Astrocyte (in vitro differentiated cells and primary cell): ENCODE results near the gene DDX31. TPM values are rescaled to one million over a fixed set of nuclear protein-coding genes. Genes with fewer than 3 reads are reported as not detected.
"Not testable (repeated sequence)": the region's sequence is repeated elsewhere in the genome, so short reads cannot be mapped to it uniquely, and the experiment has no call there.

Experiments used
- DNase-seq: peaks from one replicate; pipeline ENCODE4 v3.0.0-alpha.2; 2010; ENCODE audit warnings: low read depth
- FAIRE-seq: peaks from 2 replicates; lab custom pipeline; 2011; peaks lifted over from hg19 to GRCh38; lab: Jason Lieb, UNC
- H2AFZ ChIP-seq: 2 replicates; pipeline ENCODE4 v1.6.0; 2012; ENCODE audit warnings: low read depth, low read length, inconsistent platforms
- H3K27ac ChIP-seq: 2 replicates; pipeline ENCODE4 v1.5.1; 2011; ENCODE audit warnings: low read depth, low read length, inconsistent platforms
- H3K27me3 ChIP-seq: 2 replicates; pipeline ENCODE4 v1.6.0; 2011; ENCODE audit warnings: low read length, inconsistent platforms; ENCODE audit not compliant: insufficient read depth
- H3K36me3 ChIP-seq: 2 replicates; pipeline ENCODE4 v1.5.1; 2011; ENCODE audit warnings: low read length, inconsistent platforms; ENCODE audit not compliant: insufficient read depth
- H3K4me1 ChIP-seq: 2 replicates; pipeline ENCODE4 v1.5.1; 2011; ENCODE audit warnings: low read length, inconsistent platforms; ENCODE audit not compliant: insufficient read depth
- H3K4me2 ChIP-seq: 2 replicates; pipeline ENCODE4 v1.6.0; 2012; ENCODE audit warnings: low read length, inconsistent platforms
- H3K4me3 ChIP-seq: 2 replicates; pipeline ENCODE4 v1.5.1; 2011; ENCODE audit warnings: low read depth, mild to moderate bottlenecking, low read length, inconsistent platforms; ENCODE audit not compliant: insufficient read depth
- H3K79me2 ChIP-seq: 2 replicates; pipeline ENCODE4 v1.6.0; 2012; ENCODE audit warnings: mild to moderate bottlenecking, low read length, inconsistent platforms; ENCODE audit not compliant: insufficient read depth
- H3K9ac ChIP-seq: 2 replicates; pipeline ENCODE4 v1.6.0; 2012; ENCODE audit warnings: mild to moderate bottlenecking, low read length, inconsistent platforms
- H3K9me3 ChIP-seq: 2 replicates; pipeline ENCODE4 v1.5.1; 2012; ENCODE audit warnings: low read depth, mild to moderate bottlenecking, low read length, inconsistent platforms; ENCODE audit not compliant: insufficient read depth
- H4K20me1 ChIP-seq: 2 replicates; pipeline ENCODE4 v1.6.0; 2012; ENCODE audit warnings: low read length, inconsistent platforms; ENCODE audit not compliant: insufficient read depth
- H3K27ac Mint-ChIP-seq: one replicate; pipeline ENCODE4 v1.8.0; 2021; ENCODE audit warnings: mild to moderate bottlenecking, mixed read lengths; ENCODE audit not compliant: unreplicated experiment
- H3K27me3 Mint-ChIP-seq: one replicate; pipeline ENCODE4 v1.8.0; 2021; ENCODE audit warnings: low read depth, mixed read lengths; ENCODE audit not compliant: unreplicated experiment
- H3K36me3 Mint-ChIP-seq: one replicate; pipeline ENCODE4 v1.8.0; 2021; ENCODE audit warnings: low read depth, mixed read lengths; ENCODE audit not compliant: unreplicated experiment
- H3K4me1 Mint-ChIP-seq: one replicate; pipeline ENCODE4 v1.8.0; 2021; ENCODE audit warnings: low read depth, mixed read lengths; ENCODE audit not compliant: unreplicated experiment
- H3K4me3 Mint-ChIP-seq: one replicate; pipeline ENCODE4 v1.8.0; 2021; ENCODE audit warnings: mild to moderate bottlenecking, moderate library complexity, mixed read lengths; ENCODE audit not compliant: unreplicated experiment
- H3K9me3 Mint-ChIP-seq: one replicate; pipeline ENCODE4 v1.8.0; 2021; ENCODE audit warnings: mild to moderate bottlenecking, mixed read lengths; ENCODE audit not compliant: unreplicated experiment
- CTCF ChIP-seq: IDR thresholded peaks from 2 replicates; pipeline ENCODE4 v1.5.1; 2011; ENCODE audit warnings: low read depth, mild to moderate bottlenecking, inconsistent platforms, low read length, moderate library complexity; ENCODE audit not compliant: insufficient read depth
- EZH2 ChIP-seq: IDR thresholded peaks from 2 replicates; pipeline ENCODE4 v1.6.1; 2012; ENCODE audit warnings: mild to moderate bottlenecking, low read length, inconsistent platforms; ENCODE audit not compliant: insufficient read depth
- total RNA-seq: library from RNA; stranded (reverse); gene quantifications from 2 replicates; pipeline ENCODE4 v1.2.1, GENCODE V29; 2021

The DDX31 gene
- total RNA-seq, 1 donor from 2014 or later, result 20.5 TPM

DNA sequence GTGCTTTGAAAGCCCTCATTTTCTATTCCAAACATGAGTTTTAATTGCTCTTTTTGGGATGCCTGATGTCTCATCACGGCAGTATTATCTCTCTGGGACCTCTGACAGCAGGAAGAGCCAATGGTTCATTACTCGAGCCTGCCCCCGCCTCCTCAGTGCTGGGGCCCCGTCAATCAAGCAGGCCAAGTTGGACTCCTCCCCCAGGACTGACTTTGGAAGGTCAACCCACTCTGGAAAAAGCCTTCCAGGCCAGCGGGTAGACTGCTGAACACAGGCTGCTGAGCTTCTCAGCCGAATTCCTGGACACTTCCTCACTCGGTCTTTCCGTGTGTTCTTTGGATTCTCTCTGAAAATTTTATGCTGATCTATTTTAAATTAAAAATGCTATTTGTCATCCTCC is 96.9 kb downstream of the DDX31 start:
- Mint-ChIP-seq H3K27me3 (peaks cover 63% of the 10 kb centered on the region), H3K36me3 (peaks cover 1% of the 10 kb centered on the region), H3K4me1 (peaks cover 4% of the 10 kb centered on the region), H3K4me3 (no peak overlapping the region), H3K27ac (no peak overlapping the region), H3K9me3 (no peaks in the 10 kb centered on the region)
- Histone ChIP-seq H3K4me3 (no peak overlapping the region), H3K9me3 (no peaks in the 10 kb centered on the region), H3K9ac (no peak overlapping the region), H2AFZ (no peak overlapping the region), H3K79me2 (no peaks in the 10 kb centered on the region), H4K20me1 (peaks cover 10% of the 10 kb centered on the region), H3K4me1 (no peaks in the 10 kb centered on the region), H3K27me3 (peaks cover 24% of the 10 kb centered on the region), H3K4me2 (no peak overlapping the region), H3K36me3 (no peaks in the 10 kb centered on the region), H3K27ac (no peak overlapping the region)
- TF ChIP-seq CTCF, result no peak
- no peak for TF ChIP-seq EZH2
- DNase-seq (no peak), FAIRE-seq (no peak)

GRCh38 chr9:132571806-132572600 is 97.8 kb downstream of the DDX31 start:
- Mint-ChIP-seq H3K27ac (no peak overlapping the region), H3K4me3 (no peak overlapping the region), H3K9me3 (no peaks in the 10 kb centered on the region), H3K4me1 (peaks cover 4% of the 10 kb centered on the region), H3K36me3 (peaks cover 1% of the 10 kb centered on the region), H3K27me3 (peaks cover 59% of the 10 kb centered on the region)
- Histone ChIP-seq H4K20me1 (peaks cover 6% of the 10 kb centered on the region), H3K4me3 (no peak overlapping the region), H3K79me2 (no peaks in the 10 kb centered on the region), H3K4me2 (no peak overlapping the region), H3K4me1 (no peaks in the 10 kb centered on the region), H3K9ac (no peak overlapping the region), H3K27me3 (peaks cover 17% of the 10 kb centered on the region), H3K36me3 (no peaks in the 10 kb centered on the region), H3K27ac (no peak overlapping the region), H3K9me3 (no peaks in the 10 kb centered on the region), H2AFZ (no peak overlapping the region)
- no peak for TF ChIP-seq CTCF
- no peak for TF ChIP-seq EZH2
- no peak for DNase-seq
- FAIRE-seq, result no peak

GRCh38 chr9:132568787-132569186 is 101.0 kb downstream of the DDX31 start:
- not testable (repeated sequence) for H3K4me1 Mint-ChIP-seq, H3K79me2 ChIP-seq
- H3K27me3 Mint-ChIP-seq, result peaks cover 55% of the 10 kb centered on the region

More at GRCh38 chr9:132568787-132569186, 101.0 kb downstream of the DDX31 start:
- H3K36me3 ChIP-seq, H3K9ac ChIP-seq, H3K4me2 ChIP-seq, H4K20me1 ChIP-seq, DNase-seq, H3K27ac Mint-ChIP-seq, FAIRE-seq, H3K9me3 ChIP-seq, H2AFZ ChIP-seq, H3K4me3 ChIP-seq, H3K36me3 Mint-ChIP-seq, H3K27ac ChIP-seq, H3K4me3 Mint-ChIP-seq, H3K4me1 ChIP-seq, H3K9me3 Mint-ChIP-seq: not testable (repeated sequence)
- peaks cover 23% of the 10 kb centered on the region for H3K27me3 ChIP-seq
